DMS79 (cell line): ENCODE data around the gene CARS1.

ENCODE experiments used
- DNase-seq: peaks from one replicate; lab custom pipeline; 2025; lab: John Stamatoyannopoulos, UW

The CARS1 gene

DNA sequence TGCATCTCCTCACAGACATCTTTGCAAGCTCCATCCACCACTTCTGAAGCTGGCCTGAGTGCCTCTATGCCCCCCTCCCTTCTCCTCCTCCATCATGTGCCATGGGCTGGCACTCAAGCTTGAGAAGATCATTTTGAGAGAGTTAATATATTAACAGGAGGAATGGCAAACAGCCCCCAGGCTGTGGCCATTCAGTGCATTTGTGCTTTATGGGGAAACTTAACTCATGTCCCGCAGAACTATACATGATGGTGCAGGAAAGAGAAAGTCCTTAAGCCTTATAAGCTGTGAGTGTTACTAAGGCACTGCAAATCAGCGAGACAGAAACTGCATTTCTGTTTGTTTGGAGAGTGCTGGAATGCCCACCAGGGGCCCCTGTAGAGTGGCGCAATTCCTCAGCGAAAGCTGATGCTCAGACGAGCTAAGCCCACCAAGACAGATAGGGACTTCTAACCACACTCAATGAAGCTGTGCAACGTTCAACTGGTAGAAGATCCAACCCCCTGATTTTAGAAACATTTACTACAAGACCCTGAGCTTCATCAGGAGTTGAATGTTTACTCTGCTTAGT lies 101.2 kb downstream of the CARS1 start:
- DNase-seq, result no peak

DNA sequence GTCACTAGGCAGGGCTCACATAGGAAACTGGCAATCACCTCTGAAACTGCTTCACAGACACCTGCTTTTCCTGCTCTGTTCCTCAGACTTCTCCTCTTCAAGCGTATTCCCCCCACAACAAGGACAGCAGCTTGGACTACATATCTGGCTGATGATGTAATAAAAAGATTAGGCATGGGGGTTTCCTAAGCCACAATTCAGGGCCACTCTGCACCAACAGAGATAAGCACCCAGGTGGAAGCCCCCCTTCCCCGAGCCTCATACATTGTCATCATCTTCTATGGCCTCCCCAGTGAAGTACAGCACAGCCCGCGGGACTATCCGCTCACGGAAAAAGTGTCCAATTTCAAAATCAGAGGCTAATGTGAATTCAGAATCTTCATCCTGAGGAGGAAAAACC lies 103.0 kb downstream of the CARS1 start:
- no peak for DNase-seq

DNA sequence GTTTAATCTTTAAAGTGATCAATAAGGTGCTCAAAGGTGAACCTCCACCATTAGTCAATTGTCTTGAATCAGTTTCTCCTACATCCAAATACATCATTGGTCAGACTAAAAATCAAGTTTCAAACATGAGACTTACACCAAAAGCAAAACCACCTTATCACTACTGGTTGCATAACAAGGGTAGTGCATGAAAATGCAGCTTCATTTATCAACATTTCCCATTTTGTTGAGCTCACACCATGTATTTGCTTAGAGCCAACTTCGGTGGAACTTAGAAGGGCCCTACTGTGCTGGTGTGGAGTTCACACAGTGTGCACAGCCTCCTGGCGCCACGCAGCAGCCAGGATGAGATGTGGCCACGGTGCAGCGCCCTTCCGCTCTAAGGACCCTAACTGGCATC lies 104.9 kb downstream of the CARS1 start:
- no peak for DNase-seq

DNA sequence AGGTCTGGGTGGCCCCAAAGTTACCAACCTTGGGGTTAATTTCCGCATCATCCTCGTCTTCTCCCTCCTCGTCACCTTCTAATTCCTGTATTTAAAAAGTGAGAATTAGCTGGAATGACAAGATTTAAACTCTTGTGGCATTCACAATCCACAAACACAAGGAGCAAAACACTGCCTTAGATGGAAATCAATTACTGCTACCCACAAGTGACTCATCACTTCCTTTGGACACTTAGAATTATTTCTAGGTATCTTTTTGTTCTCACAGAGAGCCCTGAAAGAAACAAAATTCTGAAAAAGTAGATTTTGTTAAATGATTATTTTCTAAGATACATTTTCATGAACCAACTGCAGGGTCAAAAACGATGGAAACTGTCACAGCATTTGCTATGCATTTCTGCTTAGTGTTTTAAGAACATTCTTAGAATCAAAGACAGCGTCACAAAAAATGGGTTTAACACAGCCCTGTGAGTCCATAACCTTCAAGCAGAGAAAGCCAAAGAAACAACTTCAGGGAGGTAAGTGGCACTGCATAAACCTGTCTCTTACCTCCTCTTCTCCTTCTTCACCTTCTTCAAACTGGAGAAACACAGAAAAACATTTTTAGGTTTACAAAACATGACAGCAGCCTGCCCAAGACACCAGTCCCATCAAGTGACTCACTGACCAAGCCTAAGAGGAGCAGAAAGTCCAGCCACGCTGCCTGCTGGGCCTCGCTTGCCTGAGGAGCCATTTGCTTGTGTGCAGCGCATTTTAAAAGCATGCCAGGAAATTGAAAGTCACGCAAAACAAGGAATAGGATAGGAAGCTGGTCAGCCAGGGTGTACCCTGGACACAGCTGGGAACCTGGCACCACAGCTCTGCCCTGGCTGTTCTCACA lies 105.8 kb downstream of the CARS1 start:
- DNase-seq, result no peak
